Measurements from ENCODE around the gene RNASE8. TPM values are rescaled to one million over a fixed set of nuclear protein-coding genes. Genes with fewer than 3 reads are reported as not detected.
A peak's percentile ranks its signal among the peaks of the same experiment; 100 is the strongest.

The RNASE8 gene
- total and polyA plus RNA-seq, 4 experiments from 2014 or later, result not detected

GRCh38 chr14:21084998-21085853, 27.6 kb downstream of the RNASE8 start:
- ChIA-PET POLR2A (ENCODE audit: partially characterized antibody) (interaction anchor here (1.3 kb wide), 1 partner anchor 19 kb away, joined by 4 read pairs; no protein-coding TSS in a partner anchor), CTCF (ENCODE audit: partially characterized antibody) (interaction anchor here (1.2 to 3.5 kb wide), 3 partner anchors 19 to 71 kb away, joined by 7 to 23 read pairs (median 11); no protein-coding TSS in a partner anchor)
- no peaks in the 10 kb centered on the region for H3K9me3 ChIP-seq (ENCODE audit: control insufficient read depth in 1 of 2, low read length in 2 of 2)
- peaks cover 0 to 3% (median 0%) of the 10 kb centered on the region in 8 donors for H3K9me3 Mint-ChIP-seq
- H3K27ac Mint-ChIP-seq, result peak overlapping the region; percentile 62 to 100 (median 99)
- peaks cover 20 to 36% (median 28%) of the 10 kb centered on the region in 4 donors for H3K4me1 Mint-ChIP-seq
- peak overlapping the region in 1 of 8 donors; percentile 46 for H3K4me3 Mint-ChIP-seq
- peaks cover 0 to 1% of the 10 kb centered on the region in 2 donors for H3K27me3 Mint-ChIP-seq
- DNase-seq, result no peak
- H3K36me3 ChIP-seq (ENCODE audit: insufficient read depth, low read length), result no peaks in the 10 kb centered on the region
- peaks cover 18% of the 10 kb centered on the region for H3K4me1 ChIP-seq (ENCODE audit: insufficient read depth, low read length)
- intact Hi-C loops (cut with micrococcal nuclease), result no loop called here
- H3K27me3 ChIP-seq (ENCODE audit: insufficient read depth, low read length), result no peaks in the 10 kb centered on the region
- H3K27ac ChIP-seq (ENCODE audit: low read depth, low read length), result no peak overlapping the region
- H3K4me3 ChIP-seq (ENCODE audit: low read length in 2 of 2), result no peak overlapping the region
- peaks cover 0 to 2% of the 10 kb centered on the region in 2 donors for H3K36me3 Mint-ChIP-seq

- H3K27me3 Mint-ChIP-seq, result peaks cover 0 to 1% of the 10 kb centered on the region in 2 donors
- Histone ChIP-seq H3K36me3 (ENCODE audit: insufficient read depth, low read length) (no peaks in the 10 kb centered on the region), H3K27me3 (ENCODE audit: insufficient read depth, low read length) (no peaks in the 10 kb centered on the region), H3K4me1 (ENCODE audit: insufficient read depth, low read length) (peaks cover 18% of the 10 kb centered on the region), H3K27ac (ENCODE audit: low read depth, low read length) (peak overlapping the region; percentile 93), H3K9me3 (ENCODE audit: control insufficient read depth in 1 of 2, low read length in 2 of 2) (no peaks in the 10 kb centered on the region), H3K4me3 (ENCODE audit: low read length in 2 of 2) (no peak overlapping the region)
- peaks cover 20 to 39% (median 29%) of the 10 kb centered on the region in 4 donors for H3K4me1 Mint-ChIP-seq
- ChIA-PET POLR2A (ENCODE audit: partially characterized antibody) (interaction anchor here (0.6 to 4.2 kb wide), 8 partner anchors 11 to 72 kb away, joined by 3 to 57 read pairs (median 8); partner anchors contain the start of genes ARHGEF40, NDRG2, TMEM253 and ZNF219), CTCF (ENCODE audit: partially characterized antibody) (interaction anchor here (0.6 to 4.4 kb wide), 9 partner anchors 10 to 112 kb away, joined by 3 to 80 read pairs (median 4); partner anchors contain the start of gene ARHGEF40)
- H3K27ac Mint-ChIP-seq, result peak overlapping the region; percentile 93 to 100 (median 99)
- peak overlapping the region in 2 of 8 donors; percentile 7 to 15 for H3K4me3 Mint-ChIP-seq
- intact Hi-C loops (cut with micrococcal nuclease), result loop anchor here (1.0 kb wide), 3 partner anchors 16 to 182 kb away; partner anchors contain the start of gene HNRNPC
- DNase-seq, result no peak
- peaks cover 0 to 2% of the 10 kb centered on the region in 2 donors for H3K36me3 Mint-ChIP-seq
- peaks cover 0 to 3% (median 0%) of the 10 kb centered on the region in 8 donors for H3K9me3 Mint-ChIP-seq
These were observed 29.3 kb downstream of the RNASE8 start for GRCh38 chr14:21086908-21087293.

- Mint-ChIP-seq H3K4me3 (peak overlapping the region; percentile 25 to 79 (median 69)), H3K9me3 (peaks cover 0 to 3% (median 0%) of the 10 kb centered on the region in 8 donors), H3K36me3 (peaks cover 0 to 3% of the 10 kb centered on the region in 2 donors), H3K4me1 (peaks cover 21 to 42% (median 31%) of the 10 kb centered on the region in 4 donors), H3K27ac (peak overlapping the region; percentile 93 to 100 (median 99)), H3K27me3 (peaks cover 0 to 1% of the 10 kb centered on the region in 2 donors)
- intact Hi-C loops (cut with micrococcal nuclease), result loop anchor here (1.0 kb wide), 3 partner anchors 16 to 182 kb away; partner anchors contain the start of gene HNRNPC
- peak overlapping the region; percentile 93 for H3K27ac ChIP-seq (ENCODE audit: low read depth, low read length)
- ChIA-PET POLR2A (ENCODE audit: partially characterized antibody) (interaction anchor here (0.6 to 4.2 kb wide), 9 partner anchors 10 to 72 kb away, joined by 3 to 57 read pairs (median 5); partner anchors contain the start of genes ARHGEF40, NDRG2, TMEM253 and ZNF219), CTCF (ENCODE audit: partially characterized antibody) (interaction anchor here (0.6 to 4.4 kb wide), 10 partner anchors 10 to 112 kb away, joined by 3 to 80 read pairs (median 4); partner anchors contain the start of gene ARHGEF40)
- no peaks in the 10 kb centered on the region for H3K9me3 ChIP-seq (ENCODE audit: control insufficient read depth in 1 of 2, low read length in 2 of 2)
- H3K4me1 ChIP-seq (ENCODE audit: insufficient read depth, low read length), result peaks cover 18% of the 10 kb centered on the region
- no peaks in the 10 kb centered on the region for H3K36me3 ChIP-seq (ENCODE audit: insufficient read depth, low read length)
- no peak overlapping the region for H3K4me3 ChIP-seq (ENCODE audit: low read length in 2 of 2)
- DNase-seq, result peak; percentile 90 to 98 (median 97)
- H3K27me3 ChIP-seq (ENCODE audit: insufficient read depth, low read length), result no peaks in the 10 kb centered on the region
These were observed 29.9 kb downstream of the RNASE8 start for GRCh38 chr14:21087294-21088091.

- H3K4me3 Mint-ChIP-seq, result no peak overlapping the region
These were observed 31.1 kb downstream of the RNASE8 start for GRCh38 chr14:21088687-21089086.

GRCh38 chr14:21089271-21089670, 31.6 kb downstream of the RNASE8 start:
- POLR2A ChIA-PET (ENCODE audit: partially characterized antibody), result interaction anchor here (1.0 to 4.2 kb wide), 5 partner anchors 14 to 74 kb away, joined by 3 to 57 read pairs (median 5); partner anchors contain the start of genes ARHGEF40 and TMEM253
- CTCF ChIA-PET (ENCODE audit: partially characterized antibody), result interaction anchor here (0.8 to 4.4 kb wide), 10 partner anchors 12 to 76 kb away, joined by 3 to 80 read pairs (median 4); partner anchors contain the start of gene ARHGEF40
- H3K4me3 ChIP-seq (ENCODE audit: low read length in 2 of 2), result no peak overlapping the region
- Mint-ChIP-seq H3K9me3 (peaks cover 0 to 3% (median 0%) of the 10 kb centered on the region in 8 donors), H3K27ac (peak overlapping the region; percentile 93 to 100 (median 99)), H3K4me1 (peaks cover 24 to 51% (median 36%) of the 10 kb centered on the region in 4 donors), H3K4me3 (peak overlapping the region in 1 of 8 donors; percentile 33), H3K27me3 (peaks cover 0 to 1% of the 10 kb centered on the region in 2 donors), H3K36me3 (peaks cover 0 to 3% of the 10 kb centered on the region in 2 donors)
- peaks cover 23% of the 10 kb centered on the region for H3K4me1 ChIP-seq (ENCODE audit: insufficient read depth, low read length)
- no peaks in the 10 kb centered on the region for H3K36me3 ChIP-seq (ENCODE audit: insufficient read depth, low read length)
- intact Hi-C loops (cut with micrococcal nuclease), result no loop called here
- no peaks in the 10 kb centered on the region for H3K27me3 ChIP-seq (ENCODE audit: insufficient read depth, low read length)
- DNase-seq, result no peak
- no peaks in the 10 kb centered on the region for H3K9me3 ChIP-seq (ENCODE audit: control insufficient read depth in 1 of 2, low read length in 2 of 2)
- peak overlapping the region; percentile 93 for H3K27ac ChIP-seq (ENCODE audit: low read depth, low read length)

More at GRCh38 chr14:21088687-21089086, 31.1 kb downstream of the RNASE8 start:
- Histone ChIP-seq H3K4me1 (ENCODE audit: insufficient read depth, low read length) (peaks cover 23% of the 10 kb centered on the region), H3K9me3 (ENCODE audit: control insufficient read depth in 1 of 2, low read length in 2 of 2) (no peaks in the 10 kb centered on the region), H3K27ac (ENCODE audit: low read depth, low read length) (peak overlapping the region; percentile 93), H3K27me3 (ENCODE audit: insufficient read depth, low read length) (no peaks in the 10 kb centered on the region), H3K36me3 (ENCODE audit: insufficient read depth, low read length) (no peaks in the 10 kb centered on the region), H3K4me3 (ENCODE audit: low read length in 2 of 2) (no peak overlapping the region)
- peaks cover 0 to 3% (median 0%) of the 10 kb centered on the region in 8 donors for H3K9me3 Mint-ChIP-seq
- DNase-seq, result no peak
- ChIA-PET POLR2A (ENCODE audit: partially characterized antibody) (interaction anchor here (1.3 to 4.2 kb wide), 5 partner anchors 9 to 74 kb away, joined by 4 to 57 read pairs (median 11); partner anchors contain the start of genes ARHGEF40, TMEM253 and ZNF219), CTCF (ENCODE audit: partially characterized antibody) (interaction anchor here (0.5 to 4.4 kb wide), 10 partner anchors 8 to 75 kb away, joined by 3 to 80 read pairs (median 4); partner anchors contain the start of gene ARHGEF40)
- H3K27ac Mint-ChIP-seq, result peak overlapping the region; percentile 93 to 100 (median 99)
- H3K4me1 Mint-ChIP-seq, result peaks cover 26 to 51% (median 36%) of the 10 kb centered on the region in 4 donors
- intact Hi-C loops (cut with micrococcal nuclease), result no loop called here
- H3K27me3 Mint-ChIP-seq, result peaks cover 0 to 1% of the 10 kb centered on the region in 2 donors
- peaks cover 0 to 3% of the 10 kb centered on the region in 2 donors for H3K36me3 Mint-ChIP-seq

- Mint-ChIP-seq H3K27me3 (peaks cover 0 to 1% of the 10 kb centered on the region in 2 donors), H3K36me3 (peaks cover 0 to 3% of the 10 kb centered on the region in 2 donors), H3K27ac (peak overlapping the region; percentile 93 to 100 (median 99)), H3K4me1 (peaks cover 24 to 51% (median 36%) of the 10 kb centered on the region in 4 donors), H3K9me3 (peaks cover 0 to 3% (median 0%) of the 10 kb centered on the region in 8 donors), H3K4me3 (no peak overlapping the region)
- no peak overlapping the region for H3K4me3 ChIP-seq (ENCODE audit: low read length in 2 of 2)
- no peaks in the 10 kb centered on the region for H3K9me3 ChIP-seq (ENCODE audit: control insufficient read depth in 1 of 2, low read length in 2 of 2)
- ChIA-PET POLR2A (ENCODE audit: partially characterized antibody) (interaction anchor here (1.0 to 4.2 kb wide), 5 partner anchors 13 to 75 kb away, joined by 3 to 57 read pairs (median 5); partner anchors contain the start of genes ARHGEF40 and TMEM253), CTCF (ENCODE audit: partially characterized antibody) (interaction anchor here (1.1 to 4.4 kb wide), 7 partner anchors 12 to 76 kb away, joined by 3 to 80 read pairs (median 4); no protein-coding TSS in a partner anchor)
- DNase-seq, result no peak
- peak overlapping the region; percentile 10 for H3K27ac ChIP-seq (ENCODE audit: low read depth, low read length)
- intact Hi-C loops (cut with micrococcal nuclease), result no loop called here
- no peaks in the 10 kb centered on the region for H3K36me3 ChIP-seq (ENCODE audit: insufficient read depth, low read length)
- peaks cover 23% of the 10 kb centered on the region for H3K4me1 ChIP-seq (ENCODE audit: insufficient read depth, low read length)
- no peaks in the 10 kb centered on the region for H3K27me3 ChIP-seq (ENCODE audit: insufficient read depth, low read length)
These were observed 32.2 kb downstream of the RNASE8 start for GRCh38 chr14:21089877-21090193.

Data from CD4-positive, alpha-beta memory T cell (primary cell).